Jurkat, Clone E6-1 (cell line): Measurements from ENCODE around the gene CDK17.
A peak's percentile ranks its signal among the peaks of the same experiment; 100 is the strongest.
"Not testable (repeated sequence)": the region's sequence is repeated elsewhere in the genome, so short reads cannot be mapped to it uniquely, and the experiment has no call there.

ENCODE experiments used
- DNase-seq: peaks from one replicate; pipeline ENCODE4 v3.0.0-alpha.2; 2011; ENCODE audit warnings: low read depth, low spot score
- H3K4me3 ChIP-seq: 2 replicates; pipeline ENCODE4 v1.5.1; 2011; ENCODE audit warnings: mild to moderate bottlenecking, low read length, control low read depth, moderate library complexity

The CDK17 gene

GRCh38 chr12:96420277-96420835 is 20.1 kb upstream of the CDK17 start:
- H3K4me3 ChIP-seq = no peak overlapping the region
- DNase-seq = no peak

- no peak overlapping the region for H3K4me3 ChIP-seq
- no peak for DNase-seq
Measured at GRCh38 chr12:96419576-96420276, 19.5 kb upstream of the CDK17 start.

GRCh38 chr12:96417688-96418087 is 17.4 kb upstream of the CDK17 start:
- DNase-seq, H3K4me3 ChIP-seq: not testable (repeated sequence)

GRCh38 chr12:96416033-96416799 is 16.0 kb upstream of the CDK17 start:
- DNase-seq = no peak
- no peak overlapping the region for H3K4me3 ChIP-seq

GRCh38 chr12:96414637-96415036 is 14.4 kb upstream of the CDK17 start:
- no peak overlapping the region for H3K4me3 ChIP-seq
- DNase-seq = no peak

- H3K4me3 ChIP-seq = no peak overlapping the region
- DNase-seq = no peak
Measured at GRCh38 chr12:96412431-96412830, 12.2 kb upstream of the CDK17 start.

- DNase-seq = no peak
- H3K4me3 ChIP-seq = no peak overlapping the region
Measured at GRCh38 chr12:96409731-96410130, 9.5 kb upstream of the CDK17 start.

- no peak overlapping the region for H3K4me3 ChIP-seq
- DNase-seq = no peak
Measured at GRCh38 chr12:96408993-96409392, 8.8 kb upstream of the CDK17 start.

- H3K4me3 ChIP-seq, DNase-seq: not testable (repeated sequence)
Measured at GRCh38 chr12:96407429-96408097, 7.3 kb upstream of the CDK17 start.

GRCh38 chr12:96404696-96405095 is 4.5 kb upstream of the CDK17 start:
- H3K4me3 ChIP-seq = no peak overlapping the region

GRCh38 chr12:96403870-96404269 is 3.6 kb upstream of the CDK17 start:
- DNase-seq = no peak
- H3K4me3 ChIP-seq = no peak overlapping the region

More at GRCh38 chr12:96404696-96405095, 4.5 kb upstream of the CDK17 start:
- no peak for DNase-seq

GRCh38 chr12:96402522-96402921 is 2.3 kb upstream of the CDK17 start:
- DNase-seq, H3K4me3 ChIP-seq: not testable (repeated sequence)

GRCh38 chr12:96402061-96402460 is 1.8 kb upstream of the CDK17 start:
- no peak overlapping the region for H3K4me3 ChIP-seq
- no peak for DNase-seq

- H3K4me3 ChIP-seq = peak overlapping the region; percentile 70
- DNase-seq = peak; percentile 90
Measured at GRCh38 chr12:96401076-96401871, 1.0 kb upstream of the CDK17 start.

- H3K4me3 ChIP-seq = peak overlapping the region; percentile 70
- DNase-seq = peak; percentile 35
Measured at GRCh38 chr12:96400631-96401075, 414 bp upstream of the CDK17 start.

GRCh38 chr12:96399120-96399918 is 920 bp downstream of the CDK17 start:
- peak overlapping the region; percentile 83 for H3K4me3 ChIP-seq
- peak; percentile 16 for DNase-seq

GRCh38 chr12:96398424-96399119 is 1.7 kb downstream of the CDK17 start:
- H3K4me3 ChIP-seq = peak overlapping the region; percentile 83
- DNase-seq = no peak
